ENCODE results near the gene RPS17.

Gene RPS17

GRCh38 chr15:82554849-82555248 lies 14.6 kb upstream of the RPS17 start:
- H3K27ac Mint-ChIP-seq = no peak overlapping the region
- no peak overlapping the region for H3K4me3 Mint-ChIP-seq
- H3K27me3 Mint-ChIP-seq = peaks cover 2% of the 10 kb centered on the region
- H3K4me1 Mint-ChIP-seq = no peaks in the 10 kb centered on the region
- no peaks in the 10 kb centered on the region for H3K9me3 Mint-ChIP-seq
- no peaks in the 10 kb centered on the region for H3K36me3 Mint-ChIP-seq

GRCh38 chr15:82554351-82554750 lies 14.1 kb upstream of the RPS17 start:
- Mint-ChIP-seq H3K4me1 (no peaks in the 10 kb centered on the region), H3K9me3 (no peaks in the 10 kb centered on the region), H3K27me3 (peaks cover 2% of the 10 kb centered on the region), H3K4me3 (no peak overlapping the region), H3K36me3 (no peaks in the 10 kb centered on the region), H3K27ac (no peak overlapping the region)

DNA sequence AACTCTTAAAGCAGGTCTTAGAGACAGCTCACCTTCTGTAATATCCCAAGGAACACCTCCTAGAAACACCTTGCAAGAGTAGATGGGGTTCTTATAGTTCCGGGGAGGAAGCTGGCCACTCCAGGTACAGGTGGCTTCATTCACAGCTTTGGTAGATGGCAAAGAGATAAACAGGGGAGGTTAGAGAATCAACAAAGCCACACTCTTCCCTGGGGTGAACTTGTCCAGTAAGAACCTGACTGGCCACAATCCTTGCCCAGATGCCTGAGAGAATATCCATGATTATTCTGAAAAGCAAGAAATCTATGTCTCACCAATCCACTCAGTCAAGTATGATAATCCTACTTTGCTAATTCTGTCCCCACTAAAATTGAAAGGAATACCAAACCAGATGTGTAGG lies 13.6 kb upstream of the RPS17 start:
- Mint-ChIP-seq H3K36me3 (no peaks in the 10 kb centered on the region), H3K27ac (no peak overlapping the region), H3K9me3 (no peaks in the 10 kb centered on the region), H3K4me1 (no peaks in the 10 kb centered on the region), H3K27me3 (peaks cover 2% of the 10 kb centered on the region), H3K4me3 (no peak overlapping the region)

DNA sequence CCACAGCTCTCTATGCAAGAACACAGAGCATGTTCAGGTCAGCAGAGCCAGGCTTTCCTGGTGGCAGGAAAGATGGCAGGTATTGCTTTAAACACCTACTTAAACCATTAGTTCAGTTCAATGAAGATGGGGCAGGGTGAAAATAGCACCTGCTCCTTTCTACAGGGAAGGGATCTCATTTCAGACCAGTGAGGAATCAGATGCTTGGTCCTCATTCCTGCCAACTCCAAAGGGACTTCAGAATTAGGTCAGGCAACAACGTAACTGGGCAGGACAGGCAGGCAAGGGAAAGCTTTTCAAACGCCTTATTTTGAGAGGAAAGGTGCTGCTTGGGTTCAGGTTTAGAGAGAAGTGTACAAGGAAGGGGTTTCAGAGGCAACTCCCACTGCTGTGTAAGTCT lies 12.6 kb upstream of the RPS17 start:
- peaks cover 2% of the 10 kb centered on the region for H3K27me3 Mint-ChIP-seq
- no peak overlapping the region for H3K27ac Mint-ChIP-seq
- H3K9me3 Mint-ChIP-seq = no peaks in the 10 kb centered on the region
- no peak overlapping the region for H3K4me3 Mint-ChIP-seq
- no peaks in the 10 kb centered on the region for H3K36me3 Mint-ChIP-seq
- H3K4me1 Mint-ChIP-seq = no peaks in the 10 kb centered on the region

- no peaks in the 10 kb centered on the region for H3K36me3 Mint-ChIP-seq
- H3K9me3 Mint-ChIP-seq = no peaks in the 10 kb centered on the region
- H3K27me3 Mint-ChIP-seq = no peaks in the 10 kb centered on the region
- H3K4me3 Mint-ChIP-seq = no peak overlapping the region
- H3K4me1 Mint-ChIP-seq = no peaks in the 10 kb centered on the region
- no peak overlapping the region for H3K27ac Mint-ChIP-seq
These were observed 11.5 kb upstream of the RPS17 start for GRCh38 chr15:82551646-82552247.

- H3K4me3 Mint-ChIP-seq = no peak overlapping the region
- H3K9me3 Mint-ChIP-seq = no peaks in the 10 kb centered on the region
- no peak overlapping the region for H3K27ac Mint-ChIP-seq
- H3K4me1 Mint-ChIP-seq = no peaks in the 10 kb centered on the region
- H3K36me3 Mint-ChIP-seq = no peaks in the 10 kb centered on the region
- H3K27me3 Mint-ChIP-seq = no peaks in the 10 kb centered on the region
These were observed 9.0 kb upstream of the RPS17 start for GRCh38 chr15:82549199-82549665.

- no peaks in the 10 kb centered on the region for H3K4me1 Mint-ChIP-seq
- H3K27me3 Mint-ChIP-seq = no peaks in the 10 kb centered on the region
- H3K27ac Mint-ChIP-seq = no peak overlapping the region
- no peaks in the 10 kb centered on the region for H3K9me3 Mint-ChIP-seq
- no peaks in the 10 kb centered on the region for H3K36me3 Mint-ChIP-seq
- H3K4me3 Mint-ChIP-seq = no peak overlapping the region
These were observed 8.4 kb upstream of the RPS17 start for GRCh38 chr15:82548700-82549099.

GRCh38 chr15:82545478-82545877 lies 5.2 kb upstream of the RPS17 start:
- Mint-ChIP-seq H3K27me3 (no peaks in the 10 kb centered on the region), H3K4me3 (no peak overlapping the region), H3K4me1 (peaks cover 8% of the 10 kb centered on the region), H3K9me3 (no peaks in the 10 kb centered on the region), H3K27ac (no peak overlapping the region), H3K36me3 (no peaks in the 10 kb centered on the region)

GRCh38 chr15:82545002-82545401 lies 4.7 kb upstream of the RPS17 start:
- Mint-ChIP-seq H3K27ac (no peak overlapping the region), H3K36me3 (no peaks in the 10 kb centered on the region), H3K27me3 (no peaks in the 10 kb centered on the region), H3K9me3 (no peaks in the 10 kb centered on the region), H3K4me3 (no peak overlapping the region), H3K4me1 (peaks cover 8% of the 10 kb centered on the region)

GRCh38 chr15:82544431-82544830 lies 4.2 kb upstream of the RPS17 start:
- Mint-ChIP-seq H3K9me3 (no peaks in the 10 kb centered on the region), H3K36me3 (peaks cover 5% of the 10 kb centered on the region), H3K4me3 (no peak overlapping the region), H3K4me1 (peaks cover 8% of the 10 kb centered on the region), H3K27me3 (no peaks in the 10 kb centered on the region), H3K27ac (no peak overlapping the region)

DNA sequence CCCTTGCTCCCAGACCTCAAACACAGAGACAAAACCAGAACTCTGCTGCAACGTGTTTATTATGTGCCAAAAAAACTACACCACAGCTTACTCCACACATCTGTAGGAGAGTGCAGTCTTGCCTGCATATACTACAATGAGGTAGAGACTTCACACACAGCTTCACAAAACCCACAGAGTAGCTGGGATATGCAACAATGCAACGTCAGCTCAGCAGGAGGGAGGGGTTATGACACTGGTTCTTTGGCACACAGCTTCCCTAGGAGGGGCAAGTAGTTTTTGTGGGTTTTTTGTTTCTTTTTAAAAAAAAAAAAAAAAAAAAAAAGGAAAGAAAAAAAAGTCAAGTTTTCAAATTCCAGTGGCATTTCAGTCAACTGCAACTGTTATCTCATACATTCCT lies 2.9 kb upstream of the RPS17 start:
- H3K9me3 Mint-ChIP-seq = no peaks in the 10 kb centered on the region
- H3K36me3 Mint-ChIP-seq = peaks cover 12% of the 10 kb centered on the region
- no peaks in the 10 kb centered on the region for H3K27me3 Mint-ChIP-seq
- H3K4me3 Mint-ChIP-seq = no peak overlapping the region
- peaks cover 15% of the 10 kb centered on the region for H3K4me1 Mint-ChIP-seq
- H3K27ac Mint-ChIP-seq = no peak overlapping the region

DNA sequence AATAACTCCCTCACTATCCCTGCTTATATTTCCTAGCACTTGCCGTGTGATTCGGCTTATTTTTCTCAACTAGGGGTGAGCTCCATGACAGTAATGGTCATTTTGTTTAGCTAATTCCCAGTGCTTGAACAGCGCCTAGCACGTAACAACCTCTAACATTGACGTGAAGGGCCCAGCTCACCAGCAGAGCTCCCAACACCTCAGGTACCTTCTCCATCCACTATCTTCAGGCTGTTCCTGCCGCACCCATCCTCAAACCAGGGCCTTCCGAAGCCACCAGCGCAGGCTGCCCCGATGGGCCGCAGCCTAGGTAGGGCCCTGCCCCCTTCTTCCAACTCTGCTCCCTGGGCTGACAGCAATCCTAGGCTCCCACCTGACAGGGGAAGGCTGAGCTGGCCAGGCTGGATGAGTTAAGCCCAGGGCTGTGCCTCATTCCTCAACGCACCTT lies 751 bp upstream of the RPS17 start:
- peaks cover 34% of the 10 kb centered on the region for H3K4me1 Mint-ChIP-seq
- no peaks in the 10 kb centered on the region for H3K9me3 Mint-ChIP-seq
- peak overlapping the region; percentile 96 for H3K27ac Mint-ChIP-seq
- H3K4me3 Mint-ChIP-seq = peak overlapping the region; percentile 97
- peaks cover 27% of the 10 kb centered on the region for H3K36me3 Mint-ChIP-seq
- H3K27me3 Mint-ChIP-seq = no peaks in the 10 kb centered on the region

DNA sequence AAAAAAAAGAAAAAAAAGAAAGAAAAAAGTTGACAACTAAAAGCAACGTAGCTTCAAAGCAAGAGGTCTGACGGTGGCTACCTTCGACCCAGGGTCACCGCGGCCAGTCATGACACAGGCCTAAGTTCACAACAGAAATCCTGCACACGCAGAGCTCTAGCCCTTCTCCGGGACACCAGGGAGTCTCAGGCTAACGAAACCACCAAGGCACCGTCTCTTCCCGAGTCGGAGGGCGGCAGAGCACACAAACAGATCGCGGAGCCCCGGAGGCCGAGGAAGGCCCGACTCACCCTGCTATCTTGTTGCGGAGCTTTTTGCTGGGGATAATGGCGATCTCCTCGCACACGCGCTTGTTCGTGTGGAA lies 584 bp downstream of the RPS17 start:
- peaks cover 34% of the 10 kb centered on the region for H3K4me1 Mint-ChIP-seq
- peak overlapping the region; percentile 97 for H3K4me3 Mint-ChIP-seq
- peak overlapping the region; percentile 97 for H3K27ac Mint-ChIP-seq
- peaks cover 32% of the 10 kb centered on the region for H3K36me3 Mint-ChIP-seq
- no peaks in the 10 kb centered on the region for H3K27me3 Mint-ChIP-seq
- no peaks in the 10 kb centered on the region for H3K9me3 Mint-ChIP-seq

DNA sequence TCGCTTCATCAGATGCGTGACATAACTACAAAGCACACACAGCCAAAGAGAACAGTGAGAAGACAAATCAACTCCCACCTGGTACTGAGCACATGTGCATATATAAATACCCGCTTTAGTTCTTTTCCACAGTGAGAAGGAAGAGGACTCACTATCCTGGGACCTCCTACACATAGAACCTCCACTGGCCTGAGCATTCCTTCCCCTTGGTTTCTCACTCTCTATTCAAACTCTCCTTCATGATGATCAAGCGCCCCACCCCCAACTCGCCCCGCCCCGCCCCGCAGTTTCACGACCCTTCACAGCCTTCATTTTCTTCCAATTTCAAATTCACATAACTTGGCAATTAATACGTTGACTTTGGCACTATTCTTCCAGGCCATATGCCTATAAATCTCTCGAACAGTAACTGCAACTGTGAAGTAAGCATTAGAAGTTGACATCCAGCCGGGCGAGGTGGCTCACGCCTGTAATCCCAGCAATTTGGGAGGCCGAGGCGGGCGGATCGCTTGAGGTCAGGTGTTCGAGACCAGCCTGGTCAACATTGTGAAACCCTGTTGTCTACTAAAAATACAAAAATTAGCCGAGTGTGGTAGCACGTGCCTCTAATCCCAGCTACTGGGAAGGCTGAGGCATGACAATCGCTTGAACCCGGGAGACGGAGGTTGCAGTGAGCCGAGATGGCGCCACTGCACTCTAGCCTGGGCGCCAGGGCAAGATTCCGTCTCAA lies 1.1 kb downstream of the RPS17 start:
- peaks cover 34% of the 10 kb centered on the region for H3K4me1 Mint-ChIP-seq
- H3K27me3 Mint-ChIP-seq = no peaks in the 10 kb centered on the region
- H3K4me3 Mint-ChIP-seq = peak overlapping the region; percentile 97
- no peaks in the 10 kb centered on the region for H3K9me3 Mint-ChIP-seq
- H3K27ac Mint-ChIP-seq = peak overlapping the region; percentile 97
- peaks cover 36% of the 10 kb centered on the region for H3K36me3 Mint-ChIP-seq

DNA sequence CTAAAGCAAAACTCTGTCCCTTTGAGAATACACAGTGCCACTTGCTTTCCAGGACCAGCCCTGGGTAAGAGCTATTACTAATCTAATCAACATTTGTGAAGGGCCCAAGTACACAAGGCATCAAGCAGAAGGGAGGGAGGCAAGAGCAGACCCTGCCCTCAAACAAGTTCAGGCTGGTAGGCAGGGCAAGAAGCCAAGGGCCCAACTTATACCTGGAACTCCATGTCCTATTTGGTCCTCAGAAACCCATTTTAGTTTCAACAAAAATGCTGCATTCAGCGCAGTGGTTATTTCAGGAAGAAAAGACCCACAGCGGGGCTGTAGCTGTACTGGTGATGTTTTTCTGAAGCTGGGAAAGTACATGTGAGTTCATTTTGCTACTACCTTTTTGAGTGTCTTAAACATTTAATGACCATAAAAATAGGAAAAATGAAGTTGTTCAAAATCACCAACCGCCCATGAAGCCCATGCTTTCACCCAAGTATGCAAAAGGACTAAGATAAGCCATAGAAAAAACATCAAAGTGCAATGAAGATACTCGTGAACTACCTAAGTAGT lies 2.8 kb downstream of the RPS17 start:
- peak overlapping the region; percentile 97 for H3K4me3 Mint-ChIP-seq
- peaks cover 34% of the 10 kb centered on the region for H3K4me1 Mint-ChIP-seq
- no peaks in the 10 kb centered on the region for H3K9me3 Mint-ChIP-seq
- H3K36me3 Mint-ChIP-seq = peaks cover 40% of the 10 kb centered on the region
- no peaks in the 10 kb centered on the region for H3K27me3 Mint-ChIP-seq
- peak overlapping the region; percentile 92 for H3K27ac Mint-ChIP-seq
